ENCODE measurements around the gene RARG.

DNA sequence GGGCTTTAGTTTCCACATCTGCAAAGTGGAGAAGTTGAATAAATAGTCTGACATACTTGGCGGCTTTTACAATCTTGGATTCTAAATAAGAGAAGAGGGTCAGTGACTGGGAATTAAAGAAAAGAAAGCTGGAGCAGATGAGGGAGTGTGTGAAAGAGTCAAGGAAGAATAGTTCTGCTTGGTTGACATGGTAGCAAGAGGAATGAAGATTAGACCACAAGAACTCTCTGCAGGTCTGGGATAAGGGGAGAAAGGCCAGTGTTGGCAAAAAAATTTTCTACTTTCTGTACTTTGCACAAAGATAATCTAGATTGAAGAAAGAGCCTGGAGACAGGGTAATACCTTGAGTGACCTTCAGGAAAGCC is 30.9 kb downstream of the RARG start:
- TF ChIP-seq, protein P1, sequence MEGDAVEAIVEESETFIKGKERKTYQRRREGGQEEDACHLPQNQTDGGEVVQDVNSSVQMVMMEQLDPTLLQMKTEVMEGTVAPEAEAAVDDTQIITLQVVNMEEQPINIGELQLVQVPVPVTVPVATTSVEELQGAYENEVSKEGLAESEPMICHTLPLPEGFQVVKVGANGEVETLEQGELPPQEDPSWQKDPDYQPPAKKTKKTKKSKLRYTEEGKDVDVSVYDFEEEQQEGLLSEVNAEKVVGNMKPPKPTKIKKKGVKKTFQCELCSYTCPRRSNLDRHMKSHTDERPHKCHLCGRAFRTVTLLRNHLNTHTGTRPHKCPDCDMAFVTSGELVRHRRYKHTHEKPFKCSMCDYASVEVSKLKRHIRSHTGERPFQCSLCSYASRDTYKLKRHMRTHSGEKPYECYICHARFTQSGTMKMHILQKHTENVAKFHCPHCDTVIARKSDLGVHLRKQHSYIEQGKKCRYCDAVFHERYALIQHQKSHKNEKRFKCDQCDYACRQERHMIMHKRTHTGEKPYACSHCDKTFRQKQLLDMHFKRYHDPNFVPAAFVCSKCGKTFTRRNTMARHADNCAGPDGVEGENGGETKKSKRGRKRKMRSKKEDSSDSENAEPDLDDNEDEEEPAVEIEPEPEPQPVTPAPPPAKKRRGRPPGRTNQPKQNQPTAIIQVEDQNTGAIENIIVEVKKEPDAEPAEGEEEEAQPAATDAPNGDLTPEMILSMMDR (conservative IDR thresholded peaks at IDR 0.05): no peak
- no peak for TF ChIP-seq EZH2 (IDR thresholded peaks at IDR 0.05; ENCODE audit: low read depth)
